Large intestine (tissue), 3 donors: Measurements from ENCODE around the gene RAB4A. TPM values are rescaled to one million over a fixed set of nuclear protein-coding genes. Genes with fewer than 3 reads are reported as not detected.
A peak's percentile ranks its signal among the peaks of the same experiment; 100 is the strongest.

Source experiments
- DNase-seq, 2 donors: peaks; one replicate each; pipeline versions ENCODE4 v3.0.0 to v3.0.0-alpha.2; 2013
- H3K27ac ChIP-seq: one replicate; pipeline ENCODE4 v1.5.1; 2013; ENCODE audit warnings: low read length
- H3K27me3 ChIP-seq: 2 replicates; pipeline ENCODE4 v1.6.1; 2013; ENCODE audit warnings: low read length; ENCODE audit not compliant: control insufficient read depth, insufficient read depth
- H3K36me3 ChIP-seq: 2 replicates; pipeline ENCODE4 v1.6.1; 2013; ENCODE audit warnings: low read length; ENCODE audit not compliant: control insufficient read depth, insufficient read depth
- H3K4me1 ChIP-seq: one replicate; pipeline ENCODE4 v1.6.1; 2013; ENCODE audit warnings: low read length; ENCODE audit not compliant: control insufficient read depth, insufficient read depth
- H3K4me3 ChIP-seq: one replicate; pipeline ENCODE4 v1.5.1; 2013; ENCODE audit warnings: low read length
- H3K9me3 ChIP-seq: one replicate; pipeline ENCODE4 v1.6.1; 2013; ENCODE audit warnings: mild to moderate bottlenecking, low read depth, low read length, moderate library complexity; ENCODE audit not compliant: control insufficient read depth
- WGBS: methylation state at CpG from one replicate; pipeline ENCODE4 v1.1.5; 2013; ENCODE audit warnings: low lambda C conversion rate; ENCODE audit not compliant: insufficient coverage; 5-methylcytosine and 5-hydroxymethylcytosine counted together
- polyA plus RNA-seq: library from polyadenylated mRNA; unstranded; fragments of 120-200 nt; gene quantifications from one replicate; pipeline ENCODE4 v1.2.1, GENCODE V29; 2013

The RAB4A gene
- polyA plus RNA-seq, 1 donor: 60.2 TPM

DNA sequence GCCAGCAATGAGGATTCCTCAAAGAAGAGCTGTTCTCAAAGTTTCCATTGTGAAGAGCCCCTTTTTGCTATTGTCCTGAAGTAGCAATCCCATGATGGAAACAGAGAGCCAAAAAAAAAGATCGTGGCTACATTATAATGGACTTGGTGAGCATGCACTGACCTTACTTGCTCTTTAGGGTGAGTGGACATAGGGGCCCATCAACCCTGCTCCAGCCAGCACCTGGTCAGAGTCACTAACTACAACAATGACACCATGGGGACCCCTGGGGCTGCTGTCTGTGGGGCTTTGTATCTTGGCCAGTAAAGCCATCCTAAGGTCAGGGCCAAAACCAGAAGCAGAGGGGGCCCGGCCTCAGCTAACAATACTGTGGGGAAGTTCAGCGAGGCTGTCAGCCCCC lies 30.4 kb upstream of the RAB4A start:
- Histone ChIP-seq H3K27me3 (no peaks in the 10 kb centered on the region), H3K27ac (no peak overlapping the region), H3K4me1 (no peaks in the 10 kb centered on the region), H3K36me3 (no peaks in the 10 kb centered on the region), H3K4me3 (no peak overlapping the region), H3K9me3 (peaks cover 4% of the 10 kb centered on the region)
- DNase-seq: no peak
- no CpG with 5 or more reads among the region's 3 CpGs for WGBS

GRCh38 chr1:229241390-229241789 lies 29.5 kb upstream of the RAB4A start:
- WGBS: no CpG with 5 or more reads among the region's 4 CpGs
- Histone ChIP-seq H3K4me3 (no peak overlapping the region), H3K27ac (no peak overlapping the region), H3K36me3 (no peaks in the 10 kb centered on the region), H3K9me3 (peaks cover 4% of the 10 kb centered on the region), H3K27me3 (no peaks in the 10 kb centered on the region), H3K4me1 (no peaks in the 10 kb centered on the region)
- DNase-seq: no peak

DNA sequence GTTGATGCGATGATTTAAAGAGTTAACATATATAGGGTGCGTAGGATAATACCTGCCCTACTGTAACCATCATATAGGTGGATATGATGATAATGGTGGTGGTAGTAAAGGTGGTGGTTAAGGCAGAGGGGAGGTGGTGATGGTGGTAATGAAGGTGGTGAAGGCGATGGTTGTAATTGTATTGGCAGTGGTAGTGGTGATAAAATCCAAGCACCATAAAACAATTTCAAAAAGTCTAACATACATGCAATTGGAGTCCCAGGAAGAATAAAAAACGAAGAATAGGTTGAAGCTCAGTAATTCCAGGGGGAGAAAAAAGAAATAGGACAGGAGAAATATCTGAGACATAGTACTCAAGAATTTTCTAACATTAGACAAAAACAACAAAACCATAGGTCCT lies 27.3 kb upstream of the RAB4A start:
- Histone ChIP-seq H3K4me1 (peaks cover under 1% of the 10 kb centered on the region), H3K27me3 (no peaks in the 10 kb centered on the region), H3K9me3 (peaks cover 4% of the 10 kb centered on the region), H3K36me3 (no peaks in the 10 kb centered on the region), H3K4me3 (no peak overlapping the region), H3K27ac (no peak overlapping the region)
- no peak for DNase-seq
- 94% methylated on average over 2 of the region's 4 CpGs for WGBS

DNA sequence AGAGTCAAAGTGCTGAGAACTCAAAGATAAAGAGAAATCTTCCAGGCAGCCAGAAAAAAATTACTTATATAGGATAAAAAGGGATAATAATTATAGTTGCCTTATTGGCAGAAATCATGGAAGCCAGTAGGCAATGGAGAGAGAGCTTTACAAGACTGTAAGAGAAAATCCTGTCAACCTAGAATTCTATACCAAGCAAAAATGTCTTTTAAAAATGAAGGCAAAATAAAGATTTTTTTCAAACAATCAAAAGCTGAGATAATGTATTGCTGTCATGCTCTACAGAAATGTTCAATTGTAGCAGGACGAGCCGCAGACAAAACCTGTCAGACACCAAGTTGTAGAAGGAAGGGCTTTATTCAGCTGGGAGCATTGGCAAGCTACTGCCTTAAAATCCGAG lies 26.8 kb upstream of the RAB4A start:
- Histone ChIP-seq H3K4me1 (peaks cover 5% of the 10 kb centered on the region), H3K27me3 (no peaks in the 10 kb centered on the region), H3K27ac (no peak overlapping the region), H3K36me3 (no peaks in the 10 kb centered on the region), H3K4me3 (no peak overlapping the region), H3K9me3 (peaks cover 4% of the 10 kb centered on the region)
- no peak for DNase-seq
- WGBS: no CpG with 5 or more reads among the region's 3 CpGs

GRCh38 chr1:229247871-229248270 lies 23.0 kb upstream of the RAB4A start:
- no peak for DNase-seq
- H3K4me1 ChIP-seq: peaks cover 15% of the 10 kb centered on the region
- H3K27me3 ChIP-seq: no peaks in the 10 kb centered on the region
- no CpG with 5 or more reads among the region's 2 CpGs for WGBS
- no peak overlapping the region for H3K4me3 ChIP-seq
- no peaks in the 10 kb centered on the region for H3K36me3 ChIP-seq
- peaks cover 4% of the 10 kb centered on the region for H3K9me3 ChIP-seq
- no peak overlapping the region for H3K27ac ChIP-seq

DNA sequence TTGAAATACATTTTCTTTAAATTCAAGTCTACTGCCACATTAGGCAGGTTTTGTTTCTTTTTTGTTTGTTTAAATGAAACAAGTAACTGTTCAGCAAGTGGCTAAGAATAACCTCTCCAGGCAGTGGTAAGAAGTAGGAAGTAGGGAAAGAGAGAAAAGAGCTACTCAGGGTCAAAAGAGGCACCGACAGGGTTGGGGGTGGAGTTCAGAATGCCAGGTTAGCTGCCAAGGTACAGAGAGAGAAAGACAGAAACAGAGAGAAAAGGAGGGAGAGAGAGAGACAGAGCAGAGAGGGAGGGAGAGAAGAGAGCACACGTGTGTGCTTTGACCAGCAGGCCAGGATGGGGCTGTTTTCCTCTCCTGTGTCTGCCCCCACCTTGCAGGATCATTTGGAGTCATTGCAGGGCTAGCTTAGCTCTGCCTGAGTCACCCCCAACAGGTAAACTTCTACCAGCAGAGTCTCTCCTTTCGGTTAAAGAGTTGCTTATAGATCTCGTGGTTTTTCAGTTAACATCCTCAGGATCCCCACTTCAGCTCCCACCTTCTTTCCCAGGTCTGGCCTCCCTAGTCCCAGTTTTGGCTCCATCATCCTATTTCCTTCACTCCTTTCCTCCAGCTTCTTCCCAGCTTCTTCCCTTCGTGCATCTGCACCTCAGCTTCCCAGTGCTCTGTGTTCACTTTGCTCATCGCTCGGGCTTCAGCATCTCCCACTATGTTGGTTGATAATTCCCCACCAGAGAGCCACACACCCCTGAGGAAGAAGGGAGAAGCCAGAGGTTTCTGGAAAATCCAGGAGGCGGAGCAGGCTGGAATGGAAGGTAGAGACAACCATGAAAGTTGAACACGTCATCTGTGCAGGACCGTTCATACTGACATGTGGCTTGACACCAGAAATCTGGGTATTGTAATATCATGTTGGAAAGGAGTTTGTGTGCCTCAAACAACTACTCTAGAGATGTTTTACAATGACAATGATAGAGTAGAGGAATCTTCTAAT lies 21.8 kb upstream of the RAB4A start:
- WGBS: 0% methylated on average over 1 of the region's 10 CpGs
- H3K9me3 ChIP-seq: no peaks in the 10 kb centered on the region
- DNase-seq: no peak
- peaks cover 24% of the 10 kb centered on the region for H3K4me1 ChIP-seq
- H3K27ac ChIP-seq: no peak overlapping the region
- no peaks in the 10 kb centered on the region for H3K27me3 ChIP-seq
- no peaks in the 10 kb centered on the region for H3K36me3 ChIP-seq
- H3K4me3 ChIP-seq: no peak overlapping the region

GRCh38 chr1:229249854-229250644 lies 20.9 kb upstream of the RAB4A start:
- H3K4me3 ChIP-seq: no peak overlapping the region
- peaks cover 24% of the 10 kb centered on the region for H3K4me1 ChIP-seq
- no CpG with 5 or more reads among the region's 6 CpGs for WGBS
- no peaks in the 10 kb centered on the region for H3K27me3 ChIP-seq
- H3K36me3 ChIP-seq: no peaks in the 10 kb centered on the region
- DNase-seq: no peak
- H3K9me3 ChIP-seq: no peaks in the 10 kb centered on the region
- no peak overlapping the region for H3K27ac ChIP-seq

DNA sequence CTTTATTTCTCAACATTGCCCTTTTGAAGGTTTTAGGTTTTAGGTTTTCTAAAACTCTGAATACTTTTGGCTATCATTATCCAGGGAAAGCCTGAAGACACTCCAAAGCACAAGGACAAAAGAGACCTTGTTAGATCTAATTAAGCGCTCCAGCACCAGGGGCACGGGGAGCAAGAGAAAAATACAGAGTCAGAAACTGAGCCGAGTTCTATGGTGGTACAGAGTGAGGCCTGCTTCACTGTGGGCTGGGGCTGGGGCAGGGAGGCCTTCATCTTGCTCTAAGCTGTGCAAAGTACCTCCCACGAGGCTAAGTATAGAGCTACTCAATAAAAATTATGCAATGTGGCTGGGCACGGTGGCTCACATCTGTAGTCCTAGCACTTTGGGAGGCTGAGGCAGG lies 19.7 kb upstream of the RAB4A start:
- no CpG with 5 or more reads among the region's 5 CpGs for WGBS
- Histone ChIP-seq H3K36me3 (no peaks in the 10 kb centered on the region), H3K27me3 (no peaks in the 10 kb centered on the region), H3K4me3 (no peak overlapping the region), H3K27ac (no peak overlapping the region), H3K4me1 (peaks cover 24% of the 10 kb centered on the region), H3K9me3 (no peaks in the 10 kb centered on the region)
- DNase-seq: no peak

GRCh38 chr1:229252228-229252984 lies 18.5 kb upstream of the RAB4A start:
- Histone ChIP-seq H3K9me3 (no peaks in the 10 kb centered on the region), H3K27ac (peak overlapping the region; percentile 90), H3K36me3 (no peaks in the 10 kb centered on the region), H3K4me1 (peaks cover 24% of the 10 kb centered on the region), H3K27me3 (no peaks in the 10 kb centered on the region), H3K4me3 (no peak overlapping the region)
- peak; percentile 56 to 79 for DNase-seq
- no CpG with 5 or more reads among the region's 12 CpGs for WGBS
